Vagina (tissue), 2 donors: ENCODE results near the gene PACRG.

Source experiments
- POLR2AphosphoS5 ChIP-seq, 2 donors: sonication (generic); formaldehyde crosslinking; IDR thresholded peaks; one replicate each; pipeline ENCODE4 v1.9.0; 2017; ENCODE audit warnings: antibody characterized with exemption in 2 of 2, mild to moderate bottlenecking in 2 of 2, low read depth in 1 of 2; ENCODE audit not compliant: insufficient read depth in 1 of 2
- TF ChIP-seq, protein P1 (sequence below), 3 experiments: fragments of 450-650 bp in 2 of 3; fragments of 200-600 bp in 1 of 3; sonication (generic) in 1 of 3; IDR thresholded peaks; one replicate each; pipeline ENCODE4 v1.5.1; 2017 to 2019; ENCODE audit warnings: antibody characterized with exemption in 3 of 3, mild to moderate bottlenecking in 2 of 3, moderate library complexity in 2 of 3

DNA sequence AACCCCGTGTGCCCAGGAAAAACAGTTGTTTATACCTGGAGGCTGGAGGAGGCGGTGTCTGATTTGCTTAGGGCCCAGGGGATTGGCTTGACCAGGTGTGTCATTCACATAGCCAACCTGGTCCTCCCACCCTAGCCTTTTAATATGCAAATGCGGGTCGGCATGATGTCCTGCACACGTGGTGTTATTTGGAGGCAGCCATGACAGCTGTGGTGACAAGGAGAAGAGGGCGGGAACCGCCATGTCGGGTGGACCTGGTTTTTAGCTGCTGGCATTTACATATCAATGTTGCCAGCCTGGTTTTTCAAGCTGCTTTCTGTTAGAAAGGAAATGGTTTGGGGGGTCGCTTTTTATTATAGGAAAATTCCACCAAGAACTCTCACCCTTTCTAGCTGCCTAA lies 395.3 kb downstream of the PACRG start:
- TF ChIP-seq, protein P1, sequence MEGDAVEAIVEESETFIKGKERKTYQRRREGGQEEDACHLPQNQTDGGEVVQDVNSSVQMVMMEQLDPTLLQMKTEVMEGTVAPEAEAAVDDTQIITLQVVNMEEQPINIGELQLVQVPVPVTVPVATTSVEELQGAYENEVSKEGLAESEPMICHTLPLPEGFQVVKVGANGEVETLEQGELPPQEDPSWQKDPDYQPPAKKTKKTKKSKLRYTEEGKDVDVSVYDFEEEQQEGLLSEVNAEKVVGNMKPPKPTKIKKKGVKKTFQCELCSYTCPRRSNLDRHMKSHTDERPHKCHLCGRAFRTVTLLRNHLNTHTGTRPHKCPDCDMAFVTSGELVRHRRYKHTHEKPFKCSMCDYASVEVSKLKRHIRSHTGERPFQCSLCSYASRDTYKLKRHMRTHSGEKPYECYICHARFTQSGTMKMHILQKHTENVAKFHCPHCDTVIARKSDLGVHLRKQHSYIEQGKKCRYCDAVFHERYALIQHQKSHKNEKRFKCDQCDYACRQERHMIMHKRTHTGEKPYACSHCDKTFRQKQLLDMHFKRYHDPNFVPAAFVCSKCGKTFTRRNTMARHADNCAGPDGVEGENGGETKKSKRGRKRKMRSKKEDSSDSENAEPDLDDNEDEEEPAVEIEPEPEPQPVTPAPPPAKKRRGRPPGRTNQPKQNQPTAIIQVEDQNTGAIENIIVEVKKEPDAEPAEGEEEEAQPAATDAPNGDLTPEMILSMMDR (IDR thresholded peaks at IDR 0.05), result no peak
- TF ChIP-seq POLR2AphosphoS5 (IDR thresholded peaks at IDR 0.05; ENCODE audit: insufficient read depth in 1 of 2, low read depth in 1 of 2), result no peak
